Progenitor cell of endocrine pancreas (in vitro differentiated cells): Measurements from ENCODE around the gene CYP2C18. TPM values are rescaled to one million over a fixed set of nuclear protein-coding genes. Genes with fewer than 3 reads are reported as not detected.

Experiments
- DNase-seq: peaks from one replicate; pipeline ENCODE4 v3.0.0; 2021; ENCODE audit warnings: low spot score; ENCODE audit not compliant: unreplicated experiment
- H3K27ac Mint-ChIP-seq: 2 replicates; pipeline ENCODE4 v1.8.0; 2021; ENCODE audit warnings: mild to moderate bottlenecking, moderate library complexity, mixed read lengths
- H3K27me3 Mint-ChIP-seq: 2 replicates; pipeline ENCODE4 v1.8.0; 2021; ENCODE audit warnings: mixed read lengths
- H3K36me3 Mint-ChIP-seq: 2 replicates; pipeline ENCODE4 v1.8.0; 2022; ENCODE audit warnings: mixed read lengths; ENCODE audit not compliant: insufficient read depth
- H3K4me1 Mint-ChIP-seq: 2 replicates; pipeline ENCODE4 v1.8.0; 2021; ENCODE audit warnings: low read depth, mixed read lengths
- H3K4me3 Mint-ChIP-seq: 2 replicates; pipeline ENCODE4 v1.8.0; 2021; ENCODE audit warnings: low read depth, mild to moderate bottlenecking, moderate library complexity, mixed read lengths
- H3K9me3 Mint-ChIP-seq: 2 replicates; pipeline ENCODE4 v1.8.0; 2021; ENCODE audit warnings: low read depth, mixed read lengths
- total RNA-seq: library from RNA; stranded (reverse); gene quantifications from 2 replicates; pipeline ENCODE4 v1.2.1, GENCODE V29; 2021
- TF ChIP-seq, protein P1 (sequence below): fragments of 200-600 bp; sonication (generic); IDR thresholded peaks from one replicate; pipeline ENCODE4 v1.5.0; 2021; ENCODE audit warnings: antibody characterized with exemption, mild to moderate bottlenecking; ENCODE audit not compliant: unreplicated experiment

Gene CYP2C18
- total RNA-seq, 1 donor from 2014 or later, result not detected

DNA sequence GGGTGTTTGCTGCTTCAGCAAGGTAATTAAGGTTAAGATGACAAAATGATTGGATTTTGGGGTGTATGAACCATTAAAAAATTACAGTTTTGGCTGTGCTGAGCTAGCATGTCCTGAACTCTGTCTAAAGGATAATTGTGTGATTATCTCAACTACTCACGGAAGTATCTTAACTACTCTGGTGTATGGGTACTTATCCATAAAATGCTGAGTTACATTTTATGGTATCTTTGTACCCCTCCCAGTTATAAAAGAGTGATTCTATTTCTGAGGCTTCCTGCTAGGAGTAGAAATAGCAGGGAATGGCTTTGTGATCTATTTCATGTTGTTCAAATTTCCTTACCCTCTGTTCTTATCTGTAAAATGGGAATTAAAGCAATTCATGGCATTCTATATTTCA is 22.6 kb downstream of the CYP2C18 start:
- H3K27me3 Mint-ChIP-seq, result no peaks in the 10 kb centered on the region
- DNase-seq, result no peak
- TF ChIP-seq, protein P1, sequence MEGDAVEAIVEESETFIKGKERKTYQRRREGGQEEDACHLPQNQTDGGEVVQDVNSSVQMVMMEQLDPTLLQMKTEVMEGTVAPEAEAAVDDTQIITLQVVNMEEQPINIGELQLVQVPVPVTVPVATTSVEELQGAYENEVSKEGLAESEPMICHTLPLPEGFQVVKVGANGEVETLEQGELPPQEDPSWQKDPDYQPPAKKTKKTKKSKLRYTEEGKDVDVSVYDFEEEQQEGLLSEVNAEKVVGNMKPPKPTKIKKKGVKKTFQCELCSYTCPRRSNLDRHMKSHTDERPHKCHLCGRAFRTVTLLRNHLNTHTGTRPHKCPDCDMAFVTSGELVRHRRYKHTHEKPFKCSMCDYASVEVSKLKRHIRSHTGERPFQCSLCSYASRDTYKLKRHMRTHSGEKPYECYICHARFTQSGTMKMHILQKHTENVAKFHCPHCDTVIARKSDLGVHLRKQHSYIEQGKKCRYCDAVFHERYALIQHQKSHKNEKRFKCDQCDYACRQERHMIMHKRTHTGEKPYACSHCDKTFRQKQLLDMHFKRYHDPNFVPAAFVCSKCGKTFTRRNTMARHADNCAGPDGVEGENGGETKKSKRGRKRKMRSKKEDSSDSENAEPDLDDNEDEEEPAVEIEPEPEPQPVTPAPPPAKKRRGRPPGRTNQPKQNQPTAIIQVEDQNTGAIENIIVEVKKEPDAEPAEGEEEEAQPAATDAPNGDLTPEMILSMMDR, result no peak
- no peak overlapping the region for H3K4me3 Mint-ChIP-seq
- H3K36me3 Mint-ChIP-seq, result no peaks in the 10 kb centered on the region
- no peaks in the 10 kb centered on the region for H3K4me1 Mint-ChIP-seq
- peaks cover 5% of the 10 kb centered on the region for H3K9me3 Mint-ChIP-seq
- H3K27ac Mint-ChIP-seq, result no peak overlapping the region

DNA sequence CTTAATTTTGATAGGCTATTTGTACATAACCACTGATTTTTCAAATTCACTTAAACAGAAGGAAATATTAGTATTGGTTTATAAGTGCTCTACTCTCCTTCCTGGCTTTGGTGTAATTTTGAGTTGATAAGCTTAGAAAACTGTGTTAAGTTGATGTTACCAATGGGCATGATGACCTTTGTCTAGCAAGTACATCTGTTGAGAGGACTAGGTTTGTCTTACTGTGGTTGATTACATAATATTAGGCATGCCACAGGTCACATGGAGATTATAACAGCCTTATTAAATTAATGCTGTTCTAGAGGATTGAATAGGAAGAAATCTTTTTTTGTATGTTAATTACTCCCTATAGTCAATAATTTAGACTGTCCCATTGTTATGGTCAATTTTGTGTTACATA is 27.0 kb downstream of the CYP2C18 start:
- TF ChIP-seq, protein P1, result no peak
- Mint-ChIP-seq H3K4me3 (no peak overlapping the region), H3K9me3 (peaks cover 3% of the 10 kb centered on the region), H3K27me3 (no peaks in the 10 kb centered on the region), H3K4me1 (no peaks in the 10 kb centered on the region), H3K36me3 (no peaks in the 10 kb centered on the region), H3K27ac (no peak overlapping the region)
- no peak for DNase-seq

DNA sequence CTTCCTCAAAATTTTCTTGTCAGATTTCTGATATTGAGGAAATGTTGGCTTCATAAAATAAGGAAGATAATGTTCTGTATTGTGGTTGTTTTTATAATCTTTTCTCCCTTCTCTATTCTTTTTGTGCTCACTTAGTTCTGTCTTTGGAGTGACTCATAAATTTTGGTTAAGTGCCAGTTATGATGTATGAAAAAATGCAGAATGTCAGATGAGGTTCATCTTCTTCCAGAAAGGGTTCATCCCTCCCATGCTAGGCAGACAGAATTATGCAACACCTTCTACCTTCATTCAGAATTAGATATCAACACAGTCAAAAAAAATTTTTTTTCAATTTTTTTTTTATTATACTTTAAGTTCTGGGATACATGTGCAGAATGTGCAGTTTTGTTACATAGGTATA is 42.3 kb downstream of the CYP2C18 start:
- Mint-ChIP-seq H3K27me3 (no peaks in the 10 kb centered on the region), H3K4me1 (no peaks in the 10 kb centered on the region), H3K36me3 (no peaks in the 10 kb centered on the region), H3K27ac (no peak overlapping the region), H3K4me3 (no peak overlapping the region), H3K9me3 (no peaks in the 10 kb centered on the region)
- no peak for DNase-seq
- TF ChIP-seq, protein P1, result no peak

DNA sequence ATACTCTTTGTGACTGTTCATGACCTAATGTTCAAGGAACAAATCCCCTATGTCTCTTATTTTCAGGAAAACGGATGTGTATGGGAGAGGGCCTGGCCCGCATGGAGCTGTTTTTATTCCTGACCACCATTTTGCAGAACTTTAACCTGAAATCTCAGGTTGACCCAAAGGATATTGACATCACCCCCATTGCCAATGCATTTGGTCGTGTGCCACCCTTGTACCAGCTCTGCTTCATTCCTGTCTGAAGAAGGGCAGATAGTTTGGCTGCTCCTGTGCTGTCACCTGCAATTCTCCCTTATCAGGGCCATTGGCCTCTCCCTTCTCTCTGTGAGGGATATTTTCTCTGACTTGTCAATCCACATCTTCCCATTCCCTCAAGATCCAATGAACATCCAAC is 51.7 kb downstream of the CYP2C18 start:
- Mint-ChIP-seq H3K9me3 (peaks cover 22% of the 10 kb centered on the region), H3K36me3 (no peaks in the 10 kb centered on the region), H3K27ac (no peak overlapping the region), H3K27me3 (no peaks in the 10 kb centered on the region), H3K4me1 (peaks cover 1% of the 10 kb centered on the region), H3K4me3 (no peak overlapping the region)
- TF ChIP-seq, protein P1, result no peak
- DNase-seq, result no peak

DNA sequence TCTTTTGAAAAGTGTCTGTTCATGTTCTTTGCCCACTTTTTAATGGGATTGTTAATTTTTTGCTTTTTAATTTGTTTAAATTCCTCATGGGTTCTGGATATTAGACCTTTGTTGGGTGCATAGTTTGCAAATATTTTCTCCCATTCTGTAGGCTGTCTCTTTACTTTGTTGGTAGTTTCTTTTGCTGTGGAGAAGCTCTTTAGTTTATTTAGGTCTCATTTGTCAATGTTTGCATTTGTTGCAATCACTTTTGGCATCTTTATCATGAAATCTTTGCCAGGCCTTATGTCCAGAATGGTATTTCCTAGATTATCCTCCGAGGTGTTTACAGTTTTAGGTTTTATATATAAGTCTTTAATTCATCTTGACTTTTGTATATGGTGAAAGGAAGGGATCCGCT is 55.1 kb downstream of the CYP2C18 start:
- TF ChIP-seq, protein P1, result no peak
- H3K4me3 Mint-ChIP-seq, result no peak overlapping the region
- H3K27me3 Mint-ChIP-seq, result no peaks in the 10 kb centered on the region
- H3K36me3 Mint-ChIP-seq, result peaks cover 1% of the 10 kb centered on the region
- no peak for DNase-seq
- peaks cover 38% of the 10 kb centered on the region for H3K9me3 Mint-ChIP-seq
- H3K27ac Mint-ChIP-seq, result no peak overlapping the region
- H3K4me1 Mint-ChIP-seq, result no peaks in the 10 kb centered on the region
